ENCODE measurements around the gene GREM1. TPM values are rescaled to one million over a fixed set of nuclear protein-coding genes. Genes with fewer than 3 reads are reported as not detected.

The GREM1 gene
- total RNA-seq, 1 donor from 2014 or later: 0.49 TPM

- Histone ChIP-seq H3K4me3 (no peak overlapping the region), H3K27me3 (ENCODE audit: low read depth) (peaks cover 4% of the 10 kb centered on the region), H3K9me3 (replicated peaks) (no peaks in the 10 kb centered on the region), H3K4me1 (no peaks in the 10 kb centered on the region), H3K36me3 (no peaks in the 10 kb centered on the region), H3K27ac (replicated peaks) (no peak overlapping the region)
- no peak for TF ChIP-seq CTCF (IDR thresholded peaks at IDR 0.05; ENCODE audit: borderline replicate concordance)
- intact Hi-C loops (cut with micrococcal nuclease): no loop called here
- no peak for DNase-seq
Observed at GRCh38 chr15:32763295-32763694, 45.5 kb downstream of the GREM1 start.

GRCh38 chr15:32765236-32765635 is 47.4 kb downstream of the GREM1 start:
- peaks cover 4% of the 10 kb centered on the region for H3K27me3 ChIP-seq (ENCODE audit: low read depth)
- no peak for TF ChIP-seq CTCF (IDR thresholded peaks at IDR 0.05; ENCODE audit: borderline replicate concordance)
- H3K27ac ChIP-seq (replicated peaks): no peak overlapping the region
- H3K4me3 ChIP-seq: no peak overlapping the region
- DNase-seq: no peak
- intact Hi-C loops (cut with micrococcal nuclease): no loop called here
- H3K9me3 ChIP-seq (replicated peaks): no peaks in the 10 kb centered on the region
- no peaks in the 10 kb centered on the region for H3K4me1 ChIP-seq
- H3K36me3 ChIP-seq: no peaks in the 10 kb centered on the region

GRCh38 chr15:32766101-32766500 is 48.3 kb downstream of the GREM1 start:
- no peak for TF ChIP-seq CTCF (IDR thresholded peaks at IDR 0.05; ENCODE audit: borderline replicate concordance)
- Histone ChIP-seq H3K36me3 (no peaks in the 10 kb centered on the region), H3K27ac (replicated peaks) (no peak overlapping the region), H3K4me3 (no peak overlapping the region), H3K9me3 (replicated peaks) (no peaks in the 10 kb centered on the region), H3K4me1 (no peaks in the 10 kb centered on the region), H3K27me3 (ENCODE audit: low read depth) (peaks cover 4% of the 10 kb centered on the region)
- intact Hi-C loops (cut with micrococcal nuclease): no loop called here
- no peak for DNase-seq

- H3K27ac ChIP-seq (replicated peaks): no peak overlapping the region
- H3K4me3 ChIP-seq: no peak overlapping the region
- intact Hi-C loops (cut with micrococcal nuclease): no loop called here
- no peak for DNase-seq
- no peaks in the 10 kb centered on the region for H3K9me3 ChIP-seq (replicated peaks)
- H3K36me3 ChIP-seq: no peaks in the 10 kb centered on the region
- no peaks in the 10 kb centered on the region for H3K4me1 ChIP-seq
- no peaks in the 10 kb centered on the region for H3K27me3 ChIP-seq (ENCODE audit: low read depth)
- TF ChIP-seq CTCF (IDR thresholded peaks at IDR 0.05; ENCODE audit: borderline replicate concordance): no peak
Observed at GRCh38 chr15:32767236-32767635, 49.4 kb downstream of the GREM1 start.

GRCh38 chr15:32774022-32774421 is 56.2 kb downstream of the GREM1 start:
- peaks cover 7% of the 10 kb centered on the region for H3K9me3 ChIP-seq (replicated peaks)
- TF ChIP-seq CTCF (IDR thresholded peaks at IDR 0.05; ENCODE audit: borderline replicate concordance): no peak
- no peaks in the 10 kb centered on the region for H3K36me3 ChIP-seq
- no peaks in the 10 kb centered on the region for H3K27me3 ChIP-seq (ENCODE audit: low read depth)
- no peaks in the 10 kb centered on the region for H3K4me1 ChIP-seq
- H3K27ac ChIP-seq (replicated peaks): no peak overlapping the region
- no peak for DNase-seq
- intact Hi-C loops (cut with micrococcal nuclease): loop anchor here (5.0 kb wide), 1 partner anchor 48 kb away; no protein-coding TSS in a partner anchor
- no peak overlapping the region for H3K4me3 ChIP-seq

GRCh38 chr15:32775103-32775502 is 57.3 kb downstream of the GREM1 start:
- H3K36me3 ChIP-seq: no peaks in the 10 kb centered on the region
- H3K4me3 ChIP-seq: no peak overlapping the region
- no peaks in the 10 kb centered on the region for H3K27me3 ChIP-seq (ENCODE audit: low read depth)
- no peak overlapping the region for H3K27ac ChIP-seq (replicated peaks)
- no peak for DNase-seq
- no peaks in the 10 kb centered on the region for H3K4me1 ChIP-seq
- no peak for TF ChIP-seq CTCF (IDR thresholded peaks at IDR 0.05; ENCODE audit: borderline replicate concordance)
- intact Hi-C loops (cut with micrococcal nuclease): no loop called here
- peaks cover 15% of the 10 kb centered on the region for H3K9me3 ChIP-seq (replicated peaks)
